Hepatocyte (in vitro differentiated cells): ENCODE results near the gene TMPRSS2. TPM values are rescaled to one million over a fixed set of nuclear protein-coding genes. Genes with fewer than 3 reads are reported as not detected.

ENCODE experiments used
- DNase-seq: peaks from one replicate; pipeline ENCODE4 v3.0.0-alpha.2; 2016; ENCODE audit warnings: low spot score
- H2AFZ ChIP-seq: fragments of 200-600 bp; sonication (generic); 2 replicates; pipeline ENCODE4 v1.6.0; 2016; ENCODE audit warnings: antibody characterized with exemption, mild to moderate bottlenecking
- H3K27ac ChIP-seq: fragments of 200-600 bp; sonication (generic); 2 replicates; pipeline ENCODE4 v1.5.1; 2016; ENCODE audit warnings: mild to moderate bottlenecking
- H3K27me3 ChIP-seq: fragments of 200-600 bp; sonication (generic); 2 replicates; pipeline ENCODE4 v1.6.1; 2016
- H3K36me3 ChIP-seq: fragments of 200-600 bp; sonication (generic); replicated peaks from 2 replicates; pipeline ENCODE4 v1.5.1; 2016; ENCODE audit warnings: low read depth; ENCODE audit not compliant: insufficient read depth
- H3K4me1 ChIP-seq: fragments of 200-600 bp; sonication (generic); 2 replicates; pipeline ENCODE4 v1.5.1; 2016; ENCODE audit warnings: mild to moderate bottlenecking, moderate library complexity; ENCODE audit not compliant: insufficient read depth
- H3K4me2 ChIP-seq: fragments of 200-600 bp; sonication (generic); 2 replicates; pipeline ENCODE4 v1.6.0; 2016
- H3K4me3 ChIP-seq: fragments of 200-600 bp; sonication (generic); 2 replicates; pipeline ENCODE4 v1.5.1; 2016; ENCODE audit warnings: mild to moderate bottlenecking
- H3K79me2 ChIP-seq: fragments of 200-600 bp; sonication (generic); 2 replicates; pipeline ENCODE4 v1.6.0; 2017; ENCODE audit warnings: mild to moderate bottlenecking
- H3K9me2 ChIP-seq: fragments of 200-600 bp; sonication (generic); replicated peaks from 2 replicates; pipeline ENCODE4 v1.6.0; 2017; ENCODE audit warnings: mild to moderate bottlenecking; ENCODE audit not compliant: insufficient read depth
- H3K9me3 ChIP-seq: fragments of 200-600 bp; sonication (generic); 2 replicates; pipeline ENCODE4 v1.5.1; 2016; ENCODE audit warnings: low read depth, mild to moderate bottlenecking
- H4K20me1 ChIP-seq: fragments of 200-600 bp; sonication (generic); 2 replicates; pipeline ENCODE4 v1.6.0; 2016; ENCODE audit warnings: mild to moderate bottlenecking; ENCODE audit not compliant: insufficient read depth, poor library complexity, severe bottlenecking
- CTCF ChIP-seq: fragments of 200-600 bp; sonication (generic); IDR thresholded peaks from 2 replicates; pipeline ENCODE4 v1.5.1; 2016; ENCODE audit warnings: antibody characterized with exemption, mild to moderate bottlenecking; ENCODE audit not compliant: poor library complexity
- EZH2 ChIP-seq: fragments of 200-600 bp; sonication (generic); IDR thresholded peaks from 2 replicates; pipeline ENCODE4 v1.6.1; 2016; ENCODE audit warnings: antibody characterized with exemption, mild to moderate bottlenecking, borderline replicate concordance
- EZH2phosphoT487 ChIP-seq: fragments of 200-600 bp; sonication (generic); IDR thresholded peaks from one replicate; pipeline ENCODE4 v1.6.1; 2018; ENCODE audit warnings: antibody characterized with exemption, mild to moderate bottlenecking, low read depth, moderate library complexity; ENCODE audit not compliant: unreplicated experiment, severe bottlenecking
- WGBS: methylation state at CpG from one replicate; pipeline ENCODE4 v1.1.6; 2016; ENCODE audit warnings: low lambda C conversion rate; ENCODE audit errors: missing lambda C conversion rate; 5-methylcytosine and 5-hydroxymethylcytosine counted together
- polyA plus RNA-seq: library from polyadenylated mRNA; unstranded; fragments of >200 nt; fragmentation: Nextera tagmentation; extraction: Ambion mirVana; gene quantifications from 2 replicates; pipeline ENCODE4 v1.2.1, GENCODE V29; 2016
- total RNA-seq: library from RNA; depleted of rRNA; stranded (reverse); fragments of >200 nt; gene quantifications from 2 replicates; pipeline ENCODE4 v1.2.3, GENCODE V29; 2014

TMPRSS2 gene
- total and polyA plus RNA-seq, 2 experiments from 2014 or later, result 65.9 to 121 TPM

GRCh38 chr21:41458121-41458520 lies 49.8 kb downstream of the TMPRSS2 start:
- no peaks in the 10 kb centered on the region for H3K79me2 ChIP-seq
- no peak overlapping the region for H3K27ac ChIP-seq
- no peak overlapping the region for H3K4me2 ChIP-seq
- H3K27me3 ChIP-seq, result no peaks in the 10 kb centered on the region
- H4K20me1 ChIP-seq, result no peaks in the 10 kb centered on the region
- no peak for TF ChIP-seq CTCF
- no peak for TF ChIP-seq EZH2
- TF ChIP-seq EZH2phosphoT487, result no peak
- no peaks in the 10 kb centered on the region for H3K9me2 ChIP-seq
- no peaks in the 10 kb centered on the region for H3K36me3 ChIP-seq
- H3K9me3 ChIP-seq, result no peaks in the 10 kb centered on the region
- H3K4me1 ChIP-seq, result peaks cover 7% of the 10 kb centered on the region
- H3K4me3 ChIP-seq, result no peak overlapping the region
- 93% methylated on average over 6 of the region's 6 CpGs for WGBS
- DNase-seq, result no peak
- no peak overlapping the region for H2AFZ ChIP-seq

GRCh38 chr21:41453761-41454160 lies 54.2 kb downstream of the TMPRSS2 start:
- Histone ChIP-seq H3K9me3 (no peaks in the 10 kb centered on the region), H3K27ac (no peak overlapping the region), H4K20me1 (no peaks in the 10 kb centered on the region), H3K4me3 (no peak overlapping the region), H3K27me3 (no peaks in the 10 kb centered on the region), H3K36me3 (no peaks in the 10 kb centered on the region), H3K9me2 (no peaks in the 10 kb centered on the region), H3K4me1 (no peaks in the 10 kb centered on the region), H3K4me2 (no peak overlapping the region), H3K79me2 (no peaks in the 10 kb centered on the region), H2AFZ (no peak overlapping the region)
- no peak for TF ChIP-seq CTCF
- no peak for DNase-seq
- WGBS, result 82% methylated on average over 3 of the region's 3 CpGs

GRCh38 chr21:41453198-41453597 lies 54.8 kb downstream of the TMPRSS2 start:
- no peak overlapping the region for H3K27ac ChIP-seq
- H3K27me3 ChIP-seq, result no peaks in the 10 kb centered on the region
- H3K4me1 ChIP-seq, result no peaks in the 10 kb centered on the region
- no peaks in the 10 kb centered on the region for H4K20me1 ChIP-seq
- no peaks in the 10 kb centered on the region for H3K36me3 ChIP-seq
- no peaks in the 10 kb centered on the region for H3K9me3 ChIP-seq
- TF ChIP-seq EZH2, result no peak
- H3K4me2 ChIP-seq, result no peak overlapping the region
- H2AFZ ChIP-seq, result no peak overlapping the region
- H3K4me3 ChIP-seq, result no peak overlapping the region
- H3K79me2 ChIP-seq, result no peaks in the 10 kb centered on the region
- H3K9me2 ChIP-seq, result no peaks in the 10 kb centered on the region
- 97% methylated on average over 3 of the region's 3 CpGs for whole genome bisulfite sequencing
- DNase-seq, result no peak

GRCh38 chr21:41451753-41452676 lies 55.9 kb downstream of the TMPRSS2 start:
- no peaks in the 10 kb centered on the region for H3K9me3 ChIP-seq
- 90% methylated on average over 15 of the region's 16 CpGs for whole genome bisulfite sequencing
- no peak for TF ChIP-seq EZH2phosphoT487
- TF ChIP-seq EZH2, result no peak
- TF ChIP-seq CTCF, result no peak
- no peaks in the 10 kb centered on the region for H3K9me2 ChIP-seq
- no peaks in the 10 kb centered on the region for H3K27me3 ChIP-seq
- no peaks in the 10 kb centered on the region for H4K20me1 ChIP-seq
- H3K79me2 ChIP-seq, result no peaks in the 10 kb centered on the region
- H2AFZ ChIP-seq, result no peak overlapping the region
- H3K4me2 ChIP-seq, result no peak overlapping the region
- H3K36me3 ChIP-seq, result no peaks in the 10 kb centered on the region
- no peak overlapping the region for H3K4me3 ChIP-seq
- DNase-seq, result no peak
- no peaks in the 10 kb centered on the region for H3K4me1 ChIP-seq
- H3K27ac ChIP-seq, result no peak overlapping the region
